ENCODE data around the gene ABHD16B.

The ABHD16B gene

GRCh38 chr20:63897978-63898561 is 36.8 kb downstream of the ABHD16B start:
- no peak for FAIRE-seq

GRCh38 chr20:63898882-63899558 is 37.7 kb downstream of the ABHD16B start:
- FAIRE-seq, result no peak

GRCh38 chr20:63900413-63900812 is 39.1 kb downstream of the ABHD16B start:
- FAIRE-seq, result no peak

GRCh38 chr20:63903796-63904561 is 42.7 kb downstream of the ABHD16B start:
- no peak for FAIRE-seq

GRCh38 chr20:63908008-63908682 is 46.8 kb downstream of the ABHD16B start:
- FAIRE-seq, result no peak

GRCh38 chr20:63911176-63911575 is 49.9 kb downstream of the ABHD16B start:
- no peak for FAIRE-seq
